Liver (tissue), 3 donors: ENCODE data around the gene NFIB.

Source experiments
- FOXA1 ChIP-seq: IDR thresholded peaks from 2 replicates; pipeline ENCODE4 v1.6.1; 2016; ENCODE audit warnings: antibody characterized with exemption
- RAD21 ChIP-seq, 2 donors: IDR thresholded peaks; 2 replicates each; pipeline ENCODE4 v1.6.1; 2016; ENCODE audit warnings: antibody characterized with exemption in 2 of 2, mild to moderate bottlenecking in 2 of 2
- RXRA ChIP-seq, 2 donors: IDR thresholded peaks; 2 replicates each; pipeline ENCODE4 v1.6.1; 2017 to 2018; ENCODE audit warnings: antibody characterized with exemption in 2 of 2, mild to moderate bottlenecking in 1 of 2
- SP1 ChIP-seq: IDR thresholded peaks from 2 replicates; pipeline ENCODE4 v1.6.1; 2018; ENCODE audit warnings: antibody characterized with exemption, mild to moderate bottlenecking
- TAF1 ChIP-seq: conservative IDR thresholded peaks from 2 replicates; pipeline ENCODE4 v1.6.1; 2016; ENCODE audit warnings: antibody characterized with exemption, mild to moderate bottlenecking
- YY1 ChIP-seq: IDR thresholded peaks from 2 replicates; pipeline ENCODE4 v1.6.1; 2016; ENCODE audit warnings: antibody characterized with exemption, mild to moderate bottlenecking
- TF ChIP-seq, protein P1 (sequence below): fragments of 150-350 bp; IDR thresholded peaks from 2 replicates; pipeline ENCODE4 v1.5.1; 2017; ENCODE audit warnings: improper control_type of control experiment, low read depth, low read length; ENCODE audit not compliant: missing input control
- TF ChIP-seq, protein P2 (sequence below): IDR thresholded peaks from 2 replicates; pipeline ENCODE4 v1.6.1; 2016; ENCODE audit warnings: antibody characterized with exemption
- donor health status: healthy.
- donor health status: healthy.

DNA sequence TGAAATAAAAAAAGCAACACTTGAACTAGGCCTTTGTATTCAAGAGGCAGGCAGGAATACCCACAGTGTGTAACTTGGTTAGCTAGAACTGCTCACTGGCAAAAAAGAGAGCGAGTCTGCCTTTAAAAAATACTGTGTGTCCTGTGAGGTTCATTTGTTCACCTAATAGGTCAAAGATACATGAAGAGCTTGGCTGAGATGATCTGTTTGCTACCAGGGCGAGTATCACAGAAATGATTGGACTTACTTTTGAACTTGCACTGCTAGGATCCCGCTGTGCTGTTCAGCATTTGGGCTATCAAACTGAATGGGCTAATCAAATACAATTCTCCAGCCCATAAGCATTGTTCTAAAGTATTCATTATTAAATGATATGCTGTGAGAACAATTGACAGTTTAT lies 229.1 kb downstream of the NFIB start:
- TF ChIP-seq TAF1 = no peak
- TF ChIP-seq FOXA1 = no peak
- TF ChIP-seq RAD21 (IDR thresholded peaks at IDR 0.05) = no peak
- TF ChIP-seq, protein P1, sequence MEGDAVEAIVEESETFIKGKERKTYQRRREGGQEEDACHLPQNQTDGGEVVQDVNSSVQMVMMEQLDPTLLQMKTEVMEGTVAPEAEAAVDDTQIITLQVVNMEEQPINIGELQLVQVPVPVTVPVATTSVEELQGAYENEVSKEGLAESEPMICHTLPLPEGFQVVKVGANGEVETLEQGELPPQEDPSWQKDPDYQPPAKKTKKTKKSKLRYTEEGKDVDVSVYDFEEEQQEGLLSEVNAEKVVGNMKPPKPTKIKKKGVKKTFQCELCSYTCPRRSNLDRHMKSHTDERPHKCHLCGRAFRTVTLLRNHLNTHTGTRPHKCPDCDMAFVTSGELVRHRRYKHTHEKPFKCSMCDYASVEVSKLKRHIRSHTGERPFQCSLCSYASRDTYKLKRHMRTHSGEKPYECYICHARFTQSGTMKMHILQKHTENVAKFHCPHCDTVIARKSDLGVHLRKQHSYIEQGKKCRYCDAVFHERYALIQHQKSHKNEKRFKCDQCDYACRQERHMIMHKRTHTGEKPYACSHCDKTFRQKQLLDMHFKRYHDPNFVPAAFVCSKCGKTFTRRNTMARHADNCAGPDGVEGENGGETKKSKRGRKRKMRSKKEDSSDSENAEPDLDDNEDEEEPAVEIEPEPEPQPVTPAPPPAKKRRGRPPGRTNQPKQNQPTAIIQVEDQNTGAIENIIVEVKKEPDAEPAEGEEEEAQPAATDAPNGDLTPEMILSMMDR = no peak
- no peak for TF ChIP-seq YY1
- TF ChIP-seq, protein P2, sequence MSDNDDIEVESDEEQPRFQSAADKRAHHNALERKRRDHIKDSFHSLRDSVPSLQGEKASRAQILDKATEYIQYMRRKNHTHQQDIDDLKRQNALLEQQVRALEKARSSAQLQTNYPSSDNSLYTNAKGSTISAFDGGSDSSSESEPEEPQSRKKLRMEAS = no peak
- no peak for TF ChIP-seq RXRA (IDR thresholded peaks at IDR 0.05)
- no peak for TF ChIP-seq SP1
